Lung (tissue), 12 donors: Measurements from ENCODE around the gene PRDM16. TPM values are rescaled to one million over a fixed set of nuclear protein-coding genes. Genes with fewer than 3 reads are reported as not detected.

ENCODE experiments used
- ATAC-seq: fragments of 200-7000 bp; cut with Tn5 transposase; one replicate; pipeline ENCODE4 v1.9.1; 2020; ENCODE audit warnings: moderate number of reproducible peaks; ENCODE audit not compliant: insufficient read depth, low FRiP score
- DNase-seq, 3 donors: peaks; one replicate each; pipeline ENCODE4 v3.0.0-alpha.2; 2013 to 2017
- H3K27ac ChIP-seq, 2 donors: one replicate each; pipeline ENCODE4 v1.5.1; 2013; ENCODE audit warnings: mild to moderate bottlenecking in 2 of 2, moderate library complexity in 2 of 2, control low read depth in 1 of 2, inconsistent platforms in 1 of 2, low read depth in 1 of 2, low read length in 1 of 2
- H3K27me3 ChIP-seq, 3 donors: one replicate each; pipeline ENCODE4 v1.5.1; 2013; ENCODE audit warnings: low read length in 2 of 3; ENCODE audit not compliant: control insufficient read depth in 3 of 3, insufficient read depth in 3 of 3
- H3K36me3 ChIP-seq, 4 donors: one replicate each; pipeline ENCODE4 v1.5.1; 2013; ENCODE audit warnings: low read length in 4 of 4, mild to moderate bottlenecking in 1 of 4, moderate library complexity in 1 of 4; ENCODE audit not compliant: control insufficient read depth in 4 of 4, insufficient read depth in 4 of 4
- H3K4me1 ChIP-seq, 5 donors: one replicate each; pipeline ENCODE4 v1.5.1; 2013; ENCODE audit warnings: low read length in 5 of 5, mild to moderate bottlenecking in 2 of 5, moderate library complexity in 1 of 5; ENCODE audit not compliant: control insufficient read depth in 5 of 5, insufficient read depth in 5 of 5
- H3K4me3 ChIP-seq: one replicate; pipeline ENCODE4 v1.5.1; 2013; ENCODE audit warnings: mild to moderate bottlenecking, control low read depth, moderate library complexity
- H3K9ac ChIP-seq, 2 donors: one replicate each; pipeline ENCODE4 v1.5.1; 2013; ENCODE audit warnings: low read length in 2 of 2, control low read depth in 1 of 2; ENCODE audit not compliant: insufficient read depth in 1 of 2
- H3K9me3 ChIP-seq, 4 donors: one replicate each; pipeline ENCODE4 v1.5.1; 2013; ENCODE audit warnings: low read length in 3 of 4, mild to moderate bottlenecking in 1 of 4, moderate library complexity in 1 of 4; ENCODE audit not compliant: control insufficient read depth in 4 of 4, insufficient read depth in 3 of 4
- CTCF ChIP-seq: IDR thresholded peaks from 2 replicates; pipeline ENCODE4 v1.5.1; 2012; ENCODE audit warnings: mild to moderate bottlenecking; ENCODE audit errors: control extremely low read depth, extremely low read depth
- WGBS, 2 donors: extraction: QIAGEN DNeasy Blood & Tissue Kit; methylation state at CpG; one replicate each; pipeline ENCODE4 v1.1.7; 2013; 5-methylcytosine and 5-hydroxymethylcytosine counted together
- polyA plus RNA-seq, 2 donors: library from polyadenylated mRNA; stranded (reverse); fragments of 200-250 nt; gene quantifications; one replicate each; pipeline ENCODE4 v1.2.1, GENCODE V29; 2013
- total RNA-seq, 2 donors: library from RNA; depleted of rRNA in 1 of 2; stranded (reverse); fragments of >200 nt in 1 of 2; gene quantifications; one replicate each; pipeline ENCODE4 v1.2.1, GENCODE V29; 2014 to 2021
- donor health status: control.
- donor health status: control.
- donor health status: Bipolar disorder and iron deficiency.
- donor health status: healthy.
- donor health status: DM: yes; HTN: yes; CAD: no.

PRDM16 gene
- total and polyA plus RNA-seq, 4 donors, result 2.4 to 36.5 (median 13.1) TPM

- Histone ChIP-seq H3K9me3 (no peaks in the 10 kb centered on the region), H3K9ac (no peak overlapping the region), H3K27ac (no peak overlapping the region), H3K27me3 (peaks cover 0 to 4% (median 0%) of the 10 kb centered on the region in 3 donors), H3K36me3 (no peaks in the 10 kb centered on the region), H3K4me3 (no peak overlapping the region), H3K4me1 (no peaks in the 10 kb centered on the region)
- ATAC-seq (no peak), DNase-seq (no peak)
- WGBS, 2 donors, result 57 to 63% methylated on average over 5 of the region's 5 CpGs
- TF ChIP-seq CTCF, result no peak
Measured at GRCh38 chr1:3155926-3156220, 86.9 kb downstream of the PRDM16 start.

- TF ChIP-seq CTCF, result no peak
- Histone ChIP-seq H3K27ac (no peak overlapping the region), H3K4me3 (no peak overlapping the region), H3K27me3 (peaks cover 0 to 4% (median 0%) of the 10 kb centered on the region in 3 donors), H3K4me1 (no peaks in the 10 kb centered on the region), H3K9me3 (no peaks in the 10 kb centered on the region), H3K9ac (no peak overlapping the region), H3K36me3 (no peaks in the 10 kb centered on the region)
- ATAC-seq (no peak), DNase-seq (no peak)
- WGBS, 2 donors, result 92% methylated on average over 19 of the region's 19 CpGs
Measured at GRCh38 chr1:3156936-3157335, 87.9 kb downstream of the PRDM16 start.

- Histone ChIP-seq H3K27ac (no peak overlapping the region), H3K36me3 (no peaks in the 10 kb centered on the region), H3K27me3 (peaks cover 0 to 4% (median 0%) of the 10 kb centered on the region in 3 donors), H3K4me1 (no peaks in the 10 kb centered on the region), H3K9me3 (no peaks in the 10 kb centered on the region), H3K9ac (no peak overlapping the region), H3K4me3 (no peak overlapping the region)
- DNase-seq, result no peak
- TF ChIP-seq CTCF, result no peak
- no peak for ATAC-seq
- 66 to 79% methylated on average over 4 of the region's 4 CpGs for WGBS, 2 donors
Measured at GRCh38 chr1:3158347-3158746, 89.3 kb downstream of the PRDM16 start.

GRCh38 chr1:3159121-3159520 is 90.1 kb downstream of the PRDM16 start:
- 71 to 87% methylated on average over 10 of the region's 10 CpGs for WGBS, 2 donors
- DNase-seq, result no peak
- no peak for TF ChIP-seq CTCF

More at GRCh38 chr1:3159121-3159520, 90.1 kb downstream of the PRDM16 start:
- H3K27ac ChIP-seq, result no peak overlapping the region
- ATAC-seq, result no peak
- H3K27me3 ChIP-seq, result peaks cover 0 to 4% (median 0%) of the 10 kb centered on the region in 3 donors
- H3K4me1 ChIP-seq, result no peaks in the 10 kb centered on the region
- H3K9me3 ChIP-seq, result no peaks in the 10 kb centered on the region
- H3K36me3 ChIP-seq, result no peaks in the 10 kb centered on the region
- H3K4me3 ChIP-seq, result no peak overlapping the region
- H3K9ac ChIP-seq, result no peak overlapping the region
